GM19372 (cell line): ENCODE measurements around the gene PLIN3.
"Not testable (repeated sequence)": the region's sequence is repeated elsewhere in the genome, so short reads cannot be mapped to it uniquely, and the experiment has no call there.

Experiments
- ATAC-seq: cut with Tn5 transposase; IDR thresholded peaks from one replicate; pipeline ENCODE4 v1.9.1; 2021; ENCODE audit warnings: mild to moderate bottlenecking, low read depth, moderate library complexity; ENCODE audit not compliant: unreplicated experiment

Gene PLIN3, protein sequence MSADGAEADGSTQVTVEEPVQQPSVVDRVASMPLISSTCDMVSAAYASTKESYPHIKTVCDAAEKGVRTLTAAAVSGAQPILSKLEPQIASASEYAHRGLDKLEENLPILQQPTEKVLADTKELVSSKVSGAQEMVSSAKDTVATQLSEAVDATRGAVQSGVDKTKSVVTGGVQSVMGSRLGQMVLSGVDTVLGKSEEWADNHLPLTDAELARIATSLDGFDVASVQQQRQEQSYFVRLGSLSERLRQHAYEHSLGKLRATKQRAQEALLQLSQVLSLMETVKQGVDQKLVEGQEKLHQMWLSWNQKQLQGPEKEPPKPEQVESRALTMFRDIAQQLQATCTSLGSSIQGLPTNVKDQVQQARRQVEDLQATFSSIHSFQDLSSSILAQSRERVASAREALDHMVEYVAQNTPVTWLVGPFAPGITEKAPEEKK

GRCh38 chr19:4867534-4868285 lies at the start of gene PLIN3:
Gene PLIN3, minus strand, starts transcription at chr19:4867667. Its CDS starts 6,273 bp downstream, at chr19:4861394.
- peak; percentile 77 for ATAC-seq

DNA sequence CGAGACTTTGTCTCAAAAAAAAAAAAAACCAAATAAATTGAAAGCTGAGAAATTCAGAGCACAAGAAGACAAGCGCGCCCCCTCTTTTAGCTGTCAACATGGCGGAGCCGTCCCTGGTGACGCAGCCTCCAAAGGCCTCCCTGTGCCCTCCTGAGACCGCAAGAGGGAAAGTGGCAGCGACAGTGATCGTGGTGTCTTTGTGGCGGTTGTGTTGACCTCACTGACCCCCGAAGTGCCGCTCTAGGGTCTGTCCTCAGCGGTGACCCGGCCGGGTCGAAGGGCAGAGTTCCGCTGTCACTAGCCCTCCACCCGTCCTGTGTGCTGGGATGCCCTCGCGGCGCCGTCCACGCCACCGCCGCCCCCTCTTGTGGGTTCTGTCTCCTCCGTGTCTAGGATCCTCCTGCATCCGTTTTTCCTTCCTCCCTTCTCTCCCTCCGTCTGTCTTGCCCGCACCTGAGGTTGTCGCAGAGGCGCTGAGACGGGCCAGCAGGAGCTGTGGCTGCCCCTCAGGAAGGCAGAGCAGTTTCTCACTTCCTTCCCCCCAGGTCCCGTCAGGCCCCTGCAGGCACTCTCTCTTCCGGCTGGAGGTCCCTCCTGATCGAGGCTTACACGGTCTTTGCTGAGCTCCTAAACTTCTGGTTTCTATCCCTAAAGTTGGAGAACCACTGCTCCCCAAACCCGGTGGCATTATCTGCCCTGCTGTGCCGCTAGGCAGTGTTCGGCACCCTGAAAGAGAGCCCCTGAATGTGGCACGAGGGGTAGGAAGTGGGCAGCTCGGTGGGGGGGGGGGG lies 49.0 kb upstream of the PLIN3 start:
- ATAC-seq, result no peak

- no peak for ATAC-seq
Measured at GRCh38 chr19:4914736-4915501, 47.5 kb upstream of the PLIN3 start.

GRCh38 chr19:4913996-4914735 lies 46.7 kb upstream of the PLIN3 start:
- no peak for ATAC-seq

DNA sequence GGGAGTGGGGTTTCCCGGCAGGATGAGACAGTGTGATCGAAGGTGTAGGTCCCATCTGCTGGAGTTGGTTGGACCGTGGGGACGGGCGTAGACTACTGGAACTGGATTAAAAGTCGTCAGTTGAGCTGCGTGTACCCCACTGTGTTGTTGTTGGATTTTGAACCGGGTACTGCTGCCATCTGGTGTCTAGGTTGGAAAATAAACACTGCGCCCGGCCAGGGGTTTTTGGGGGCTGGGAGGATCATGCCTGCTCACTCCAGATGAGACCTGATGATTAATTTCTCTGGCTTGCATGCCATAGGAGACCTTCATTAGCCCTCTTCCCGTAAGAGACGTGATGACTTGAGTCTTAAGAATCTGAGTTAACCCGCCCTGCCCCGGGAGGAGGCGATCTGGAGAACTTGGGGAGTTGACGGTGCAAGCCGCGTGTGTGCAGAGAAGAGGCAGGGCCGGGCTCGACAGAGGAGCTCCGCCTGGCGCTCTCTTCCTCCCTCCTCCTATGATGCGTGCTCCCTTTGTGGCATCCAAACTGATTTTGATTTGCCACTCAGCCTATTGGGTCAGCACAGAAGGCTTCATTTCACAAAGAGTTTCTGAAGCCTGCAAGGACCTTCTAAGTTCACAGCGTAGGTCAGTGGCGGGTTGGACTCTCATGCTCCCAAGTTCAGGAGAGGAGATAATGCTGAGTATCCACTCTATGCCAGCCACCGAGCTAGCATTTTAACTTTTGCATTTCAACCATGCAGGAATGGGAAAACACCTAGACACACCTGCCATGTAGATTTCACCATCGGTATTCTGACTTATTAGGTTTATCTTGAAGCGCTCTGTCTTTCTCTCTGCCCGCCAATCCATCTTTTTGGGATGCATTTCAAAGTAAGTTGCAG lies 44.6 kb upstream of the PLIN3 start:
- ATAC-seq, result no peak

DNA sequence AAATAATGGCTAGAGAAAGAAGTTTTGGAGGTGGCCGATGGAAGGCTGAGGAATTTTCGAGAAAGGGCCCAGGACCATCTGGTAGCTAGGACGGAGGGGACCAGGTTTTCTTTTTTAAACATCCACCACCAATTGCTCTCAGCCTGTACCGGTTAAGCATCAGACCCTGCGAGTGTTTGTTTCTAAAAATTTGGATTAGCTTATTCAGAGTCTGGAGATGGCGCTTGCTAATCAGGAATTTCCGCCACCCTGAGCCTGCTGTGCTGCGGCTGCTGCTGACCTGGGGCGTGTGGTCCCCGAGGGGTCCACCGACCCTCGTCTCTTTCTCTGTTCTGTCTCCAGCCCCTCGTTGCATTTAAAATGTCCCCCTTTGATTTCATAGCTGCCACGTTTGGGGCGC lies 43.8 kb upstream of the PLIN3 start:
- ATAC-seq, result no peak

DNA sequence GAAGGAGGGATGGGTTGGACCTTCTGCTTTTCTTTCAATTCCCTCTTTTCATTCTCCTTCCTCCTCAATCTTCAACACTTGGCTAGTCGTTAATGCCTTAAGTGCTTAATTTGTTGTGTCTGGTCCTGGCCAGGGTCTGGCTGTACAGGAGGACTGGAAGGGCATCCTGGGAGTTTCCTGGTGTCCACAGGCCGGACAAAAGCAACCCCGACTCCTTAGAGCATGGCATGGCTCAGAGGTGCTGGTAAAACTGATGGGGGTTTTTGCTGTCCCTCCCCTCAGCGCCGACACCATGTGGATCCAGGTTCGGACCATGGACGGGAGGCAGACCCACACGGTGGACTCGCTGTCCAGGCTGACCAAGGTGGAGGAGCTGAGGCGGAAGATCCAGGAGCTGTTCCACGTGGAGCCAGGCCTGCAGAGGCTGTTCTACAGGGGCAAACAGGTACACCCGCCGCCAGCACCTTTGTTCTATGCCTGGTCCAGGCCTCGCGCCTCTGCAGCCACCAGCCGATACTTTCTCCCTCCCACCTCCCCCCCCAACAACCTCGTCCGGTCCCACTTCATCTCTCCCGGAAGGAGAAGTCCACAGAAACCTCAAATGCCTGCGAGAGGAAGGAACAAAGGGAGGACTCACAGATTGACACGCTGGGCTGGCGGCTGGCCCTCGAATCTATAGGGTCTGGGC lies 43.3 kb upstream of the PLIN3 start:
- no peak for ATAC-seq

DNA sequence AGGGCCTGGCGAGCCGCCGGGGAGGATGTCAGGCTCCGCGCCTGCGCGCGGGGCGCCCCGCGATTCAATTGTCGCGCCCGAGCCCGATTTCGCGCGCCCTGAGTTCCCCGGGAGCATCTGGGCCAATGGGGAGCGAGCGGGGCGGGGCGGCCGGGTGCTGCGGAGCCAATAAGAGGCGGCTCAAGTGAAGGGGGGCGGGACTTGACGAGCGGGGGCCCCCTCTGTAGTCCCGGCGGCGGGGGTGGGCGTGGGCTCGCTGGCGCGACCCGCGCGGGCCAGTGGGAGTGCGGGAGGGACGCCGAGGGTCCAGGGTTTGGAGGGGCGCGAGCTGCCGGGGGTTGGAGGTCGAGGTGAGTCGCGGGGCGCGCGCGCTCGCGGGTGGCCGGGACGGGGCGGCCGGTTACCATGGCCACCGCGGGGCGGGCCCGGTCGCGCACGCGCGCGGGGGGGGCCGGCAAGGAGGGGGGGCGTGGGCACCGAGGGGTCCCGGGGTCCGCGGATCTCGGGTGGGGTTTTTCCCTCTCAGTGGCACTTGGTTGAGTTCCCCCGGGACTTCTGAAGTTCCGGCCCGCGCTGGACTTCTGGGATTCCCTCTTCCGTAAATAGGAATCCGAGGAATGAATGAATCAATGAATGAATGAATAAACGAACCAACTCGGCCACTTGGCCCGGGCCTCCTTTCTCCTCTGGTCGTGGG lies 42.6 kb upstream of the PLIN3 start:
- ATAC-seq, result peak; percentile 78

DNA sequence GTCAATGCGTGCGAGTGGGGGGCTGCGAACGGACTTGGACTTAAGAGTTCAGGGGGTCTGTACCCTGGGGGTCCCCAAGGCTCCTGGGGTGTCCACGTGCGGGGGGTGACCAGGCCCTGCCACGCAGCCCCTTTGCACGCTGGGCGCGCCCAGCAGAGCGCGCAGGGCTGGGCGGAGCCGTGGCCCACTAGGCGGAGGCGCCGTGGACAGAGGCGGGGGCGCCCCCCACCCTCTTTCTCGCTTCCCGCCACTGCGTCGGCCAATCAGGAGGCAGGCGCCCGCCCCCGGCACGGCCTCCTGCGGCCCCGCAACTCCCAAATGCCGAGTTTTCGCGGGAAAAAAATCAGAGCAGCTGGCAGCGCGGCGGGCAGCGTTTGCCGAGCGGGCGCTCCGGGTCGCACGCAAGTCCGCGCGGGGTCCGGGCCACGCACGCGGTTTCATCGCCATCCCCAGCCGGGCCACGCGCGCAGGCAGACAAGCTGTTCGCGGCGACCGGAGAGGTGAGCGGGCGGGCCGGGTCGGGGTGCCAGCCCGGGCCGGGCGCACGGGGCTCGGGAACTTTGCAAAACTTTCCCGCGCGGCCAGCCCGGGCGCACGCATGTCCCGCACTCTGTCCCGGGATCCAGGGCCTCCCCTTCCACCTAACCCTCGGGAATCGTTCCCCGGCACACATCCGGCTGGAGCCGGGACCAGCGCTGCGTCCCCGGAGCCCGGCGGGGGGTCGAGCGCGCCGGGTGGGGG lies 41.9 kb upstream of the PLIN3 start, which contains the start of gene UHRF1:
Gene UHRF1, plus strand, starts transcription at position 346 of the 741 bp plus-strand sequence. CDS start 1,385 bp downstream, outside the sequence.
- ATAC-seq, result peak; percentile 7

GRCh38 chr19:4908781-4909155 lies 41.3 kb upstream of the PLIN3 start:
- no peak for ATAC-seq

DNA sequence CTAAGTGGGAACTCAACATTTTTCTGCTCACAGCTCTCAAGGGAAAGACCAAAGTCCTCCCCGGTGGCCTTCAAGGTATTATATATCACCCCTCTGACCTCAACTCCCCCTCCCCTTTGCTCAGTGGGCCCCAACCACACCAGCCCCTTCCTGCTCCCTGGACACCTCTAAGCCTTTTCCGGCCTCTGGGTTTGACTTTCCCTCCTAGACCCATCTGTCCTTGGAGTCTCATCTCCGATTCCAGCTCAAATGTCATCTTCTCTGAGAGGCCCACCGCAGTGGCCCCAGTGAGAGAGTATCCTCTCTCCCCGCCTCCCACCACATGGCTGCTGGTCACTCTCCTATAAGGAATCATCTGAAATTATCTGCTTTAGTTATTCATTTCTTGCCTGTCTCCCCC lies 40.9 kb upstream of the PLIN3 start:
- no peak for ATAC-seq

GRCh38 chr19:4906963-4907362 lies 39.5 kb upstream of the PLIN3 start:
- ATAC-seq, result no peak

- no peak for ATAC-seq
Measured at GRCh38 chr19:4904481-4904880, 37.0 kb upstream of the PLIN3 start.

DNA sequence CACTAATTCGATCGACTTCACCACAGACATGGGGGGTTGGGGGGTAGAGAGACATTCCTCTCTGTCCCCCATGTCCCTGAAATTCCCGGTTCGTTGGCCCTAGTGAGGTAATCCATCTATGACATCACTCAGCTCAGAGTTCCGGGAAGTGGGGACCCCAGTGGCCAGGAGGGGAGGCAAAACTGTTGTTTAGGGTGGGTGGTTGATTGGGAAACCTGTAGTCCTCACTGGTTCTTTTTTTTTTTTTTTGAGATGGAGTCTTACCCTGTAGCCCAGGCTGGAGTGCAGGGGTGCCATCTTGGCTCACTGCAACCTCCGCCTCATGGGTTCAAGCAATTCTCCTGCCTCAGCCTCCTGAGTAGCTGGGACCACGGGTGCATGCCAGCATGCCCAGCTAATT lies 35.3 kb upstream of the PLIN3 start, which contains the start of gene ARRDC5:
Gene ARRDC5, minus strand, starts transcription at position 101 of the 400 bp plus-strand sequence. Its CDS starts 71 bp downstream, at position 30.
- ATAC-seq, result no peak

- not testable (repeated sequence) for ATAC-seq
Measured at GRCh38 chr19:4900879-4901278, 33.4 kb upstream of the PLIN3 start.

GRCh38 chr19:4897146-4897545 lies 29.7 kb upstream of the PLIN3 start:
- no peak for ATAC-seq
